HEK293 (cell line): Measurements from ENCODE around the gene PDSS2.
A peak's percentile ranks its signal among the peaks of the same experiment; 100 is the strongest.

Source experiments
- CTCF ChIA-PET: fragments of 350-600 bp; formaldehyde crosslinking; extraction: SDS; loops from one replicate; lab custom pipeline; 2021; ENCODE audit warnings: antibody characterized with exemption; lab: Yijun Ruan, JAX
- POLR2A ChIA-PET: fragments of 300-600 bp; formaldehyde crosslinking; extraction: SDS; loops from one replicate; lab custom pipeline; 2020; ENCODE audit warnings: antibody characterized with exemption, inconsistent platforms; lab: Yijun Ruan, JAX
- H3K27ac ChIP-seq: fragments of 200-500 bp; sonication (Bioruptor generic); 2 replicates; pipeline ENCODE4 v1.5.1; 2014; ENCODE audit warnings: low read depth, low read length, control low read depth, inconsistent platforms; ENCODE audit errors: extremely low read depth
- H3K36me3 ChIP-seq, 2 experiments: fragments of 200-500 bp in 1 of 2; sonication (Bioruptor generic) in 1 of 2; 1 replicate in 1 of 2; 2 replicates in 1 of 2; pipeline ENCODE4 v1.5.1; 2014 to 2017; ENCODE audit warnings: inconsistent platforms in 2 of 2, low read length in 2 of 2; ENCODE audit not compliant: control insufficient read depth in 2 of 2, insufficient read depth in 1 of 2
- H3K4me1 ChIP-seq: fragments of 200-500 bp; sonication (Bioruptor generic); 2 replicates; pipeline ENCODE4 v1.5.1; 2014; ENCODE audit warnings: mild to moderate bottlenecking, low read length, inconsistent platforms; ENCODE audit not compliant: control insufficient read depth, insufficient read depth
- H3K4me3 ChIP-seq: 2 replicates; pipeline ENCODE4 v1.5.1; 2011; ENCODE audit warnings: low read depth, mild to moderate bottlenecking, control low read depth, low read length, moderate library complexity
- H3K9me3 ChIP-seq: fragments of 200-500 bp; sonication (Bioruptor generic); 2 replicates; pipeline ENCODE4 v1.5.1; 2014; ENCODE audit warnings: low read depth, low read length, inconsistent platforms; ENCODE audit not compliant: control insufficient read depth, insufficient read depth
- FEZF1 ChIP-seq: fragments of 450-650 bp; formaldehyde crosslinking; IDR thresholded peaks from 2 replicates; pipeline ENCODE4 v1.5.1; 2016; ENCODE audit warnings: missing biosample characterization, missing genetic modification characterization
- IKZF3 ChIP-seq: fragments of 450-650 bp; IDR thresholded peaks from 2 replicates; pipeline ENCODE4 v1.5.0; 2018; ENCODE audit warnings: missing biosample characterization, mild to moderate bottlenecking, missing genetic modification characterization, moderate library complexity
- MZF1 ChIP-seq: fragments of 450-650 bp; formaldehyde crosslinking; IDR thresholded peaks from 2 replicates; pipeline ENCODE4 v1.5.1; 2017; ENCODE audit warnings: missing biosample characterization, missing genetic modification characterization, borderline replicate concordance
- OSR2 ChIP-seq: fragments of 450-650 bp; formaldehyde crosslinking; IDR thresholded peaks from 2 replicates; pipeline ENCODE4 v1.5.1; 2016; ENCODE audit warnings: missing biosample characterization, missing genetic modification characterization
- PRDM10 ChIP-seq: fragments of 450-650 bp; formaldehyde crosslinking; IDR thresholded peaks from 2 replicates; pipeline ENCODE4 v1.5.1; 2016; ENCODE audit warnings: missing biosample characterization, missing genetic modification characterization
- PRDM6 ChIP-seq: fragments of 450-650 bp; formaldehyde crosslinking; IDR thresholded peaks from 2 replicates; pipeline ENCODE4 v1.5.1; 2017; ENCODE audit warnings: missing biosample characterization, missing genetic modification characterization
- ZBTB17 ChIP-seq: fragments of 450-650 bp; formaldehyde crosslinking; IDR thresholded peaks from 2 replicates; pipeline ENCODE4 v1.5.1; 2016; ENCODE audit warnings: missing biosample characterization, missing genetic modification characterization
- ZBTB7A ChIP-seq: fragments of 450-650 bp; formaldehyde crosslinking; IDR thresholded peaks from 2 replicates; pipeline ENCODE4 v1.5.1; 2016; ENCODE audit warnings: low read depth, missing biosample characterization, missing genetic modification characterization
- ZFP41 ChIP-seq: fragments of 450-650 bp; formaldehyde crosslinking; IDR thresholded peaks from 2 replicates; pipeline ENCODE4 v1.5.1; 2016; ENCODE audit warnings: missing biosample characterization, missing genetic modification characterization, borderline replicate concordance
- ZNF121 ChIP-seq: fragments of 450-650 bp; formaldehyde crosslinking; IDR thresholded peaks from 2 replicates; pipeline ENCODE4 v1.5.1; 2016; ENCODE audit warnings: missing biosample characterization, missing genetic modification characterization
- ZNF184 ChIP-seq: fragments of 450-650 bp; IDR thresholded peaks from 2 replicates; pipeline ENCODE4 v1.5.1; 2018; ENCODE audit warnings: missing biosample characterization, mild to moderate bottlenecking, missing genetic modification characterization
- ZNF23 ChIP-seq: fragments of 450-650 bp; formaldehyde crosslinking; IDR thresholded peaks from 2 replicates; pipeline ENCODE4 v1.5.1; 2016; ENCODE audit warnings: missing biosample characterization, missing genetic modification characterization, borderline replicate concordance
- ZNF26 ChIP-seq: fragments of 450-650 bp; formaldehyde crosslinking; IDR thresholded peaks from 2 replicates; pipeline ENCODE4 v1.5.1; 2016; ENCODE audit warnings: missing biosample characterization, missing genetic modification characterization
- ZNF398 ChIP-seq: fragments of 450-650 bp; formaldehyde crosslinking; IDR thresholded peaks from 2 replicates; pipeline ENCODE4 v1.5.1; 2017; ENCODE audit warnings: missing biosample characterization, missing genetic modification characterization
- ZNF48 ChIP-seq: fragments of 450-650 bp; formaldehyde crosslinking; IDR thresholded peaks from 2 replicates; pipeline ENCODE4 v1.5.1; 2016; ENCODE audit warnings: missing biosample characterization, missing genetic modification characterization
- ZNF530 ChIP-seq: fragments of 450-650 bp; formaldehyde crosslinking; IDR thresholded peaks from 2 replicates; pipeline ENCODE4 v1.5.1; 2016; ENCODE audit warnings: low read depth, missing biosample characterization, missing genetic modification characterization
- ZNF549 ChIP-seq: fragments of 450-650 bp; IDR thresholded peaks from 2 replicates; pipeline ENCODE4 v1.5.1; 2018; ENCODE audit warnings: missing biosample characterization, missing genetic modification characterization, mild to moderate bottlenecking, inconsistent platforms, moderate library complexity
- ZNF600 ChIP-seq: fragments of 450-650 bp; formaldehyde crosslinking; IDR thresholded peaks from 2 replicates; pipeline ENCODE4 v1.5.1; 2016; ENCODE audit warnings: missing biosample characterization, missing genetic modification characterization
- ZNF785 ChIP-seq: fragments of 450-650 bp; formaldehyde crosslinking; IDR thresholded peaks from 2 replicates; pipeline ENCODE4 v1.5.1; 2016; ENCODE audit warnings: missing biosample characterization, missing genetic modification characterization
- ZNF830 ChIP-seq: fragments of 450-650 bp; IDR thresholded peaks from 2 replicates; pipeline ENCODE4 v1.5.0; 2018; ENCODE audit warnings: missing biosample characterization, missing genetic modification characterization, low read depth, mild to moderate bottlenecking, moderate library complexity
- ZSCAN30 ChIP-seq: fragments of 450-650 bp; IDR thresholded peaks from 2 replicates; pipeline ENCODE4 v1.5.1; 2018; ENCODE audit warnings: missing biosample characterization, mild to moderate bottlenecking, missing genetic modification characterization, moderate library complexity
- TF ChIP-seq, protein P1 (sequence below): IDR thresholded peaks from 2 replicates; pipeline ENCODE4 v1.6.1; 2011; ENCODE audit warnings: mild to moderate bottlenecking, low read depth, low read length, borderline replicate concordance

The PDSS2 gene

GRCh38 chr6:107248147-107248546 is 211.2 kb downstream of the PDSS2 start (continued):
- no peak for TF ChIP-seq ZNF121 (tag by site-specific recombination)
- no peak for TF ChIP-seq ZNF830 (tag by site-specific recombination)
- no peak for TF ChIP-seq ZNF530 (tag by site-specific recombination)

DNA sequence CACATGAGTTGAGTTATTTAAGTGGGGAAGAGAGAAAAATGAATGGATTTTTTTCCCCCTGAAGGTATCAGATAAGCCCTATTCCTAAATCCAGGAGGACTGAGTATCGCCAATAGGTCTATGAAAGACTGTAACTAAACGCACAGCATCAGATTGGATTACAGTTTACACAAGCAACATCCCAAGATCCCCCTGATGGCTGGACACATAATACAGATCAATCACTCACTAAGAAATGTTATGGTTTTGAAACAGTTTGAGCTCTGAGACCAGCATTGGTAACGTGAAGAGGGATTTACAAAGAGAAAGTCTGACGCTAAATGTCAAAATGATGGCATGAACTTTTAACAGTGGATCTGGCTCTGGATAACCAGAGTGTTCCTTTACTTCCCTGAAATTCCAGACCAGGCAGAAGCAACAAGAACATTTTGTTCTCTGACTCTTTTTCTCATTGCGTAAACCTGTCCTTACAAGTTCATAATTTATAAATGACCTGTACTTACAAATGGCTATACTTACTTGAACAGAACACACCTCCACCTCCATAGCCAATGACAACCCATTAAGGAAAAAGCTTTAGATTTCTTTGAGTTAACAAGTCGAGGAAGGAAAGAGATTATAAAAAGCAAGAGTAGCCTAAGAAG is 212.3 kb downstream of the PDSS2 start:
- no peaks in the 10 kb centered on the region for H3K36me3 ChIP-seq
- H3K4me1 ChIP-seq = peaks cover 20% of the 10 kb centered on the region
- H3K4me3 ChIP-seq = no peak overlapping the region
- TF ChIP-seq ZNF549 (tag by site-specific recombination) = no peak
- no peak for TF ChIP-seq ZNF23 (tag by site-specific recombination)
- peak; percentile 74 for TF ChIP-seq ZBTB17 (tag by site-specific recombination)
- peak; percentile 53 for TF ChIP-seq FEZF1 (tag by site-specific recombination)
- no peak for TF ChIP-seq ZFP41 (tag by site-specific recombination)
- peak; percentile 74 for TF ChIP-seq PRDM10 (tag by site-specific recombination)
- TF ChIP-seq IKZF3 (tag by site-specific recombination) = peak; percentile 51; the same call in 1 of the 2 replicates
- TF ChIP-seq MZF1 (tag by site-specific recombination) = peak; percentile 93
- TF ChIP-seq ZNF600 (tag by site-specific recombination) = peak; percentile 96; the same call in 1 of the 2 replicates
- TF ChIP-seq PRDM6 = peak; percentile 21; the same call in 1 of the 2 replicates
- TF ChIP-seq, all 188 proteins: peak for 7
- ChIA-PET POLR2A (no interaction called here), CTCF (interaction anchor here (0.6 to 1.3 kb wide), 4 partner anchors 11 to 647 kb away, joined by 3 to 4 read pairs (median 4); no protein-coding TSS in a partner anchor)
- no peak overlapping the region for H3K27ac ChIP-seq
- H3K9me3 ChIP-seq = no peaks in the 10 kb centered on the region

DNA sequence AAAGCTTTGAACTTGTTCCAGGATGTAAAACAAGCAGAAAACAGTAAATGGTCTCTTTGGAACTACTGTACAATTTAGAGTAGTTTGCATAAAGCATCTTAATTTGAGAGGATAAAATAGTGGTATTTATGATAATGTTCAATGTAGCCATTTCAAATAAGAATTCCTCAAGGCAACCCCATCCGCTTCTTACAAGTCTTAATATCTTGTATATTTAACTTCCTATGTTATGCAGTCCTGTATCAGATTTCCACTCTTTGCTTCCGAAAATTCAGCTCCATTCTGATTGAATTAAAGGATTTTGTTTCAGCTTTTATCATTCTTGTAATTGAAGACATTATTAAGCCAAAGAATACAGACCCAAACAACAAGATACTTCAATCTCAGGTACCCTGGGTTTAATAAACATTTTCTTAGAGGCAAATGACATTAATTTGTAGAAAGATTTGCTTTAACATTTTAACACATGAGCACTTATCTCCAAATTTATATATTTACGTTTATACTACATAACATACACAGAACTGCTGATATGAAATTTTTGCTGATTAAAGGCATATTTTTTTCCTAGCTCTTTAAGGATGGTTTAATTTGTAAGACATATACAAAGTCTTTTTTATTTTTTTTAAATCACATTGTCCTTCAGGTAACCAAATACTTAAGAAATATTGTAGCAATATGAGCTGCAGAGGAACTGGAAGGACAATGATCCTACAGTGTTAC is 213.0 kb downstream of the PDSS2 start:
- Histone ChIP-seq H3K9me3 (no peaks in the 10 kb centered on the region), H3K36me3 (no peaks in the 10 kb centered on the region), H3K4me3 (no peak overlapping the region), H3K27ac (no peak overlapping the region), H3K4me1 (peaks cover 20% of the 10 kb centered on the region)
- POLR2A ChIA-PET = no interaction called here
- TF ChIP-seq ZNF398 (tag by site-specific recombination) = no peak
- no peak for TF ChIP-seq ZNF785 (tag by site-specific recombination)
- TF ChIP-seq, protein P1, sequence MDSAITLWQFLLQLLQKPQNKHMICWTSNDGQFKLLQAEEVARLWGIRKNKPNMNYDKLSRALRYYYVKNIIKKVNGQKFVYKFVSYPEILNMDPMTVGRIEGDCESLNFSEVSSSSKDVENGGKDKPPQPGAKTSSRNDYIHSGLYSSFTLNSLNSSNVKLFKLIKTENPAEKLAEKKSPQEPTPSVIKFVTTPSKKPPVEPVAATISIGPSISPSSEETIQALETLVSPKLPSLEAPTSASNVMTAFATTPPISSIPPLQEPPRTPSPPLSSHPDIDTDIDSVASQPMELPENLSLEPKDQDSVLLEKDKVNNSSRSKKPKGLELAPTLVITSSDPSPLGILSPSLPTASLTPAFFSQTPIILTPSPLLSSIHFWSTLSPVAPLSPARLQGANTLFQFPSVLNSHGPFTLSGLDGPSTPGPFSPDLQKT = no peak
- no peak for TF ChIP-seq ZNF48 (tag by site-specific recombination)
- no peak for TF ChIP-seq ZNF184 (tag by site-specific recombination)
- TF ChIP-seq ZSCAN30 (tag by site-specific recombination) = peak; percentile 93
- TF ChIP-seq ZBTB7A (tag by site-specific recombination) = no peak
- TF ChIP-seq OSR2 (tag by site-specific recombination) = 0 out of 2 replicates have a peak, but pooled peaks have one; percentile 34
- no peak for TF ChIP-seq ZNF26 (tag by site-specific recombination)
- CTCF ChIA-PET = interaction anchor here (0.6 to 1.3 kb wide), 5 partner anchors 11 to 381 kb away, joined by 3 to 4 read pairs (median 3); no protein-coding TSS in a partner anchor
